ENCODE measurements around the gene PKN3. TPM values are rescaled to one million over a fixed set of nuclear protein-coding genes. Genes with fewer than 3 reads are reported as not detected.

PKN3 gene
- total and polyA plus RNA-seq, 9 of the 15 experiments (the other 6 are each of a cell fraction or from before 2014, with no cell fraction given), result 0.82 to 49.2 (median 19.7) TPM

- TF ChIP-seq KDM4B (IDR thresholded peaks at IDR 0.05; ENCODE audit: borderline replicate concordance in 2 of 2, low read depth in 1 of 2) (0 out of 4 replicates have a peak, but pooled peaks of 1 of the 2 experiments have one; percentile 60), SIN3A (IDR thresholded peaks at IDR 0.05; ENCODE audit: borderline replicate concordance in 2 of 2, control insufficient read depth in 1 of 2, low read depth in 2 of 2, low read length in 2 of 2) (peak in 1 of 2 experiments; percentile 57; a peak in 1 of 4 replicates), PHF8 (IDR thresholded peaks at IDR 0.05; ENCODE audit: borderline replicate concordance, low read length) (peak; percentile 70; the same call in 1 of the 2 replicates), YY1 (IDR thresholded peaks at IDR 0.05; ENCODE audit: borderline replicate concordance in 1 of 3, control insufficient read depth in 1 of 3, extremely low read depth in 1 of 3, insufficient read depth in 3 of 3, insufficient read length in 1 of 3, insufficient replicate concordance in 2 of 3, low read depth in 1 of 3, low read length in 2 of 3) (peak; percentile 27 to 70 (median 67)), ZMIZ1 (IDR thresholded peaks at IDR 0.05; ENCODE audit: low read depth in 2 of 2, low read length in 2 of 2) (0 out of 4 replicates have a peak, but pooled peaks of 1 of the 2 experiments have one; percentile 6), ZNF263 (CRISPR knock-in tag; IDR thresholded peaks at IDR 0.05; ENCODE audit: borderline replicate concordance) (0 out of 2 replicates have a peak, but pooled peaks have one; percentile 2), ZBTB17 (CRISPR knock-in tag; IDR thresholded peaks at IDR 0.05) (peak; percentile 32), HMGXB4 (CRISPR knock-in tag; IDR thresholded peaks at IDR 0.05) (0 out of 2 replicates have a peak, but pooled peaks have one; percentile 1), ZNF586 (CRISPR knock-in tag; conservative IDR thresholded peaks at IDR 0.05) (no peak), ZKSCAN8 (CRISPR knock-in tag; IDR thresholded peaks at IDR 0.05) (no peak)
- TF ChIP-seq, protein P1, sequence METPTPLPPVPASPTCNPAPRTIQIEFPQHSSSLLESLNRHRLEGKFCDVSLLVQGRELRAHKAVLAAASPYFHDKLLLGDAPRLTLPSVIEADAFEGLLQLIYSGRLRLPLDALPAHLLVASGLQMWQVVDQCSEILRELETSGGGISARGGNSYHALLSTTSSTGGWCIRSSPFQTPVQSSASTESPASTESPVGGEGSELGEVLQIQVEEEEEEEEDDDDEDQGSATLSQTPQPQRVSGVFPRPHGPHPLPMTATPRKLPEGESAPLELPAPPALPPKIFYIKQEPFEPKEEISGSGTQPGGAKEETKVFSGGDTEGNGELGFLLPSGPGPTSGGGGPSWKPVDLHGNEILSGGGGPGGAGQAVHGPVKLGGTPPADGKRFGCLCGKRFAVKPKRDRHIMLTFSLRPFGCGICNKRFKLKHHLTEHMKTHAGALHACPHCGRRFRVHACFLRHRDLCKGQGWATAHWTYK (CRISPR knock-in tag; IDR thresholded peaks at IDR 0.05), result 0 out of 2 replicates have a peak, but pooled peaks have one; percentile 33
- TF ChIP-seq, protein P2, sequence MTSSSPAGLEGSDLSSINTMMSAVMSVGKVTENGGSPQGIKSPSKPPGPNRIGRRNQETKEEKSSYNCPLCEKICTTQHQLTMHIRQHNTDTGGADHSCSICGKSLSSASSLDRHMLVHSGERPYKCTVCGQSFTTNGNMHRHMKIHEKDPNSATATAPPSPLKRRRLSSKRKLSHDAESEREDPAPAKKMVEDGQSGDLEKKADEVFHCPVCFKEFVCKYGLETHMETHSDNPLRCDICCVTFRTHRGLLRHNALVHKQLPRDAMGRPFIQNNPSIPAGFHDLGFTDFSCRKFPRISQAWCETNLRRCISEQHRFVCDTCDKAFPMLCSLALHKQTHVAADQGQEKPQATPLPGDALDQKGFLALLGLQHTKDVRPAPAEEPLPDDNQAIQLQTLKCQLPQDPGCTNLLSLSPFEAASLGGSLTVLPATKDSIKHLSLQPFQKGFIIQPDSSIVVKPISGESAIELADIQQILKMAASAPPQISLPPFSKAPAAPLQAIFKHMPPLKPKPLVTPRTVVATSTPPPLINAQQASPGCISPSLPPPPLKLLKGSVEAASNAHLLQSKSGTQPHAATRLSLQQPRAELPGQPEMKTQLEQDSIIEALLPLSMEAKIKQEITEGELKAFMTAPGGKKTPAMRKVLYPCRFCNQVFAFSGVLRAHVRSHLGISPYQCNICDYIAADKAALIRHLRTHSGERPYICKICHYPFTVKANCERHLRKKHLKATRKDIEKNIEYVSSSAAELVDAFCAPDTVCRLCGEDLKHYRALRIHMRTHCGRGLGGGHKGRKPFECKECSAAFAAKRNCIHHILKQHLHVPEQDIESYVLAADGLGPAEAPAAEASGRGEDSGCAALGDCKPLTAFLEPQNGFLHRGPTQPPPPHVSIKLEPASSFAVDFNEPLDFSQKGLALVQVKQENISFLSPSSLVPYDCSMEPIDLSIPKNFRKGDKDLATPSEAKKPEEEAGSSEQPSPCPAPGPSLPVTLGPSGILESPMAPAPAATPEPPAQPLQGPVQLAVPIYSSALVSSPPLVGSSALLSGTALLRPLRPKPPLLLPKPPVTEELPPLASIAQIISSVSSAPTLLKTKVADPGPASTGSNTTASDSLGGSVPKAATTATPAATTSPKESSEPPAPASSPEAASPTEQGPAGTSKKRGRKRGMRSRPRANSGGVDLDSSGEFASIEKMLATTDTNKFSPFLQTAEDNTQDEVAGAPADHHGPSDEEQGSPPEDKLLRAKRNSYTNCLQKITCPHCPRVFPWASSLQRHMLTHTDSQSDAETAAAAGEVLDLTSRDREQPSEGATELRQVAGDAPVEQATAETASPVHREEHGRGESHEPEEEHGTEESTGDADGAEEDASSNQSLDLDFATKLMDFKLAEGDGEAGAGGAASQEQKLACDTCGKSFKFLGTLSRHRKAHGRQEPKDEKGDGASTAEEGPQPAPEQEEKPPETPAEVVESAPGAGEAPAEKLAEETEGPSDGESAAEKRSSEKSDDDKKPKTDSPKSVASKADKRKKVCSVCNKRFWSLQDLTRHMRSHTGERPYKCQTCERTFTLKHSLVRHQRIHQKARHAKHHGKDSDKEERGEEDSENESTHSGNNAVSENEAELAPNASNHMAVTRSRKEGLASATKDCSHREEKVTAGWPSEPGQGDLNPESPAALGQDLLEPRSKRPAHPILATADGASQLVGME (CRISPR knock-in tag; IDR thresholded peaks at IDR 0.05), result 0 out of 2 replicates have a peak, but pooled peaks have one; percentile 27
Measured at GRCh38 chr9:128689293-128689774, 13.0 kb upstream of the PKN3 start (continued).

Data from K562 (cell line).